HG03378 (cell line): Measurements from ENCODE around the gene BCLAF3.
A peak's percentile ranks its signal among the peaks of the same experiment; 100 is the strongest.

Experiments used
- ATAC-seq: cut with Tn5 transposase; IDR thresholded peaks from one replicate; pipeline ENCODE4 v1.9.1; 2021; ENCODE audit warnings: mild to moderate bottlenecking, moderate library complexity; ENCODE audit not compliant: unreplicated experiment

The BCLAF3 gene

GRCh38 chrX:19990556-19991349 is at the start of gene BCLAF3:
Gene BCLAF3 (minus strand): TSS chrX:19991061. CDS start chrX:19970264, 20,797 bp downstream.
- peak; percentile 84 for ATAC-seq

- ATAC-seq, result no peak
These were observed 48.1 kb upstream of the BCLAF3 start for GRCh38 chrX:20038966-20039365.

- no peak for ATAC-seq
These were observed 46.3 kb upstream of the BCLAF3 start for GRCh38 chrX:20037186-20037585.

DNA sequence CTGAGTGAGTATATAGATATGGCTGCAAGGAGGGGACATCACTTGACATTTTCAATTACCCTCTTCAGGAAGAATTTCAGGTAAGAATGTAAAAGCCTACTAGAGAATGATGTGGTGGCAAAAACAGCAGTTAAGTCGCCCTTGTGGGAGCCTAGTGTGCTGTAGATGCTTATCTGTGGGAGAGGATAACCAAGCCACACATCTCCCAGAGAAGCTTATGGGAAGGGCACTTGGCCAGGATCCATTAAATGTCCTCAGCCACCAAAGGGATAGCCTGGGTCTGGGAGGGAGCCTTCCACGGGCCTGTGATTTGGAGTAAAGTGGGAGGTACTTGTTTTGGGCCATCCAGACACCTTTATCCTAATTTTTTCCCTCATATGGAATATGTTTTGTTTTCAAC is 41.3 kb upstream of the BCLAF3 start:
- ATAC-seq, result no peak

DNA sequence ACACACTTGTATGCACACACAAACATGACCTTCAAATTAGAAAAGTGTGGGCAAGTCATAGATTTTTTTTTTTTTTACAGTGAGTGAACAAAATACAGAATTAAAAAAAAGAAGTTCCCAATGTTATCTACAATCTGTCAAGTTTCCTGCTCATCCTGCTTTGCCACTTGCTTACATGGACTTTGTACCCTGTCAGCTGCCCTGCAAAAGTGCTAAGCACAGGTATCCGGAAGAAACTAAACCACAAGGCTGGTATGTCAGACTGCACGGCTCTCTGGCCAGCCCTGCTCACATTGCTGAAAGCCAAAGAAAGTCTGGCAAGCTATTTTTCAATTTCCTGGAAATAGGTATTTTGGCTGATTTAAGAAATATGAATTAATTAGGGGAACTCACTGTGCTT is 38.9 kb upstream of the BCLAF3 start:
- ATAC-seq, result no peak

DNA sequence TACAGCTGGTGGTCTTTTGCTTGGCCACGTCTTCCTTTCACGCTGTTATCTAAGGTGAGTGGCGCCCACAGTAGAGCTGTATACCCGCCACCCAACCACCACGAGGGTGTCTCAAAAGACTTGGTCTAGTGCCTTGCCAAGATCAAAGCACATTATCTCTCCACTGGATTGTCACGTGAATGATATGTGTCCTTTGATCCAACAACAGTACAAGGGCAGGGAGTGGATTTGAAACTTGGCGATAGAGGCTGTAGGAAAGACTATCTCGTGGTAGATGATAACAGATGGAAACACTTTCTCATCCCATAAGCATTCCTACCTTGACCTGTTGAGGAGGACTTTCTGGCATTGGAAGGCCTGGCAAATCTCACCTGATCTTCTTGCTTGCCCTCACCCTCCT is 37.7 kb upstream of the BCLAF3 start:
- ATAC-seq, result no peak

DNA sequence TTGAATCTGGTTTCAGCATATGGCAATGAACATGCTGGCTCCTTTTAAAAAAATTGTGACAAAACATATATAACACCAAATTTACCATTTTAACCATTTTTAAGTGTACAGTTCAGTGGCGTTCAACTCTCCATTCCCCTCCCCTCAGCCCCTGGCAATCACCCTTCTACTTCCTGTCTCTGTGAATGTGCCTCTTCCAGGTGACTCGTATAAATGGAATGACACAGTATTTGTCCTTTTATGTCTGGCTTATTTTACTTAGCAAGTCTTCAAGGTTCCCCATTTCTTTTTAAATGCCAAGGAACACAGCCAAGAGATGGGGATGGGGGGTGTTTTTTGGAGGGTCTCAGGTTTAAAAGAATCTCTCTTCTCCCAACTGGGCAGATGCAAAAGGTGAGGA is 35.4 kb upstream of the BCLAF3 start:
- no peak for ATAC-seq

DNA sequence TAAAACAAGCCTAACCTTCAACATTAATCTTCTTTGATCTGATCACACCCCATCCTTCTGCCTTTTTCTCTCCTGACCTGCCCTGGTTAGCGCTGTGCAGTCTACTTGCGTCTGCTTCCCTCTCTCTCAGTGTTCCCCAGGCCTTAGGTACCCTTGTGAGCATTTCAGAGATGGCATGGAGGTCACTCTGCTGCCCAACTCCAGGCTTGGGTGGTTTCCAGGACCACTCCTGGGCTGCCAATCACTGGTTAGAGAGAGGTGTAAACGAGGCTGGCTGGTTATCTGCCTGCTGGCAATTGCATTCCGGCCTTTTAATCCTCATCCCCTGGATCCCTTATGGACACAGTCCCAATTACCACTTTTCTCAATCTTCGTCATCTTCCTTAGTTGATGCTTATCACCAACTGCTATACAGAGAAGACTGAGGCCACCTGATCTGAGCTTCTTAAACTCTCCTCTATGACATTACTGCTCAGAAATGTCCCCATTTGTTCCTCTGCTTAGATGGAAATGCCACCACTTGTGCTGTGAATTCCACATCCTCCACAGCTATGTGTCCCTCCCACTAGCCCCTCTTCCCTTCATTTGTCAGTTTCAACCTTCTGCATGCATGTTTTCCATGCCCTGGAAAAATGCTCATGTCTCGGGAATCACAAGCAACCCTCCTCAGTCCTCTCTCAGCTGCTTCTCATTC is 29.0 kb upstream of the BCLAF3 start:
- ATAC-seq, result no peak

DNA sequence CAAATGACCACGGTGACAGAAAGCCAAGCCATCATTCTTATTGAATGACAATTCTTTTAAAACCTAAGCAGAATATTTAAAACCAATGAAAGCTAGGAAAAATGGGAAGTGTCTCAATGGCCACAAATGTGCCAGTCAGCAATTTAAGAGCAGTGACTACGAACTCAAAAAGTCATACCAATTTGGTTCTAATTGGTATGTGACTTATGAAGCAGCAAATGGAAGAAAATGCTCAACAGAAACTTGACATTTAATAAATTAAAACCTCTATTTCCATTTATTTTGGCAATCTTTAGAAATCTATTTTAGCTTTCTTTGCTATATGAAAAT is 25.7 kb upstream of the BCLAF3 start:
- ATAC-seq, result no peak

DNA sequence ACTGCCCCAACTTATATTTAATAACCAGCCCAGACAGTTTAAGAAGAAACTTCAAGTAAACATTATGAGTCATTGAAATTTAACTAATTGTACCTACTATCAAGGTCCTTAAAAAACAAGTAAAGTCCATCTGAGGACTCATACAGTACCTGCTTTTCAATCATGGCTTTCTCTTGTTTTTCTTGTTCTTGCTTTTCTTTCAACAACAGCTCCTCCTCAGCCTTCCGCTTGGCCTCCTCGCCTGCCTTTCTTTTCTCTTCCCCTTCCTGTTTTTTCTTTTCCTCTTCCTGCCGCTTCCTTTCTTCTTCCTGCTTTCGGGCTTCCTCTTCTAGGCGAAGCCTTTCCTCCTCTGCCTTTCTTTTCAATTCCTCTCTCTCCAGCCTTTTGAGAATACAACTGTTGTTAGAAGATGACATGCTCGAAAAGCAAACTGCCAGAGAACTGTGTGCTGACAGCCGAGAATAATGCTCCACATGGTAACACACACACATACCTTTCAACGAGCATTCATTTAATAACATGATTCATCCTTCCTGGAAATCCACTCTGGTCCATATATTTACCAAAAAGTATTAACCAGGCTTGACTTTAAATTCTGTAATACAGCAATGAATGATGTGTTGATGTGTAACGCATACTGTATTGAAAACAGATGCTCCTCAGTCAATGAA is 25.2 kb upstream of the BCLAF3 start:
- no peak for ATAC-seq

DNA sequence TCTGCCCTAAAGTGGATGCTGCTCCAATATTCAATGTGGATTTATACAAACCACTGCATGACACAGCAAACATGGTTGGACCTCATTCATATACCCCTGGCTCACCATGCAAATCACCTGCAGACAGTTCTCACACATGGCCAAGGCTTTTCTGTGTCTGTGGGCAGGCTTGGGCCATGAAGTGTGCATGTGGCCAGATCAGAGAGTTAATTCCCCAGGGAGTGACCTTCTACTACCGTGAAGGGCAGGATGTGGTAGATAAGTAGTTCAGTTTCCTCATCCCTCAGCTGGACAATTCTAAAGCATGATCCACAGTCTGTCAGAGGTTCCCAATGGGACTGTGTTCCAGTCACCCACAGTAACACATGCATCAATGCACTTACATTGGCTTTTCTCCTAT is 24.6 kb upstream of the BCLAF3 start:
- ATAC-seq, result peak; percentile 49

- no peak for ATAC-seq
These were observed 20.7 kb upstream of the BCLAF3 start for GRCh38 chrX:20011608-20012007.

DNA sequence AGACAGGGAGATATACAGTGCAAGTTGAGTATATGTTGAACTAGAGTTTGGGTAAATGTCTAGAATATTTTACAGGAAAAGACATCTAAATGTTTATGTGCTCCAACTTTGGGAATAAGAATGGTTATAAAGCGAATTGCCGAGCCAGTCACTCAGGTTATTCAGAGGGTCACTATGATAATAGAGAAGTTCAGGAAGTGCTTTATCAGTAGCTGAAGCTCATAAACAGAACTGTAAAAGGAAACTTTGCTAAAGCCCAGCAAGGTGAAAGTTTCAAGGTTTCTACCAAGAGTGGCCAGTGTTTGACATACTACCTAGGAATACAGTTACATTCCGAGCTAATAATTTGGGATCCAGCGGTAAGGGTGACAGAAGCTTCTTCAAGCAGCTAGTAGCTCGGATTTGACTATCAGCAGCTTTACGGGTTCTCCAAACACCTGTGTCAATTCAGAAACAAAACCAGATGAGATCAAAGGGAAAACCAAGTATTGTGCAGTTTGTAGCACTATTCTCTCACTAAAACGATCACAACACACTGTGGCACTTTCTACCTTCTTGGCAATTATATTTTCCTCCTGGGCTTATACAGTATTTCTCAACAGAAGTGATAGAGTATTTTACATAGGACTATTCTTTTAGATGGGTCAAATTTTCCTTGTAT is 17.2 kb upstream of the BCLAF3 start:
- no peak for ATAC-seq

DNA sequence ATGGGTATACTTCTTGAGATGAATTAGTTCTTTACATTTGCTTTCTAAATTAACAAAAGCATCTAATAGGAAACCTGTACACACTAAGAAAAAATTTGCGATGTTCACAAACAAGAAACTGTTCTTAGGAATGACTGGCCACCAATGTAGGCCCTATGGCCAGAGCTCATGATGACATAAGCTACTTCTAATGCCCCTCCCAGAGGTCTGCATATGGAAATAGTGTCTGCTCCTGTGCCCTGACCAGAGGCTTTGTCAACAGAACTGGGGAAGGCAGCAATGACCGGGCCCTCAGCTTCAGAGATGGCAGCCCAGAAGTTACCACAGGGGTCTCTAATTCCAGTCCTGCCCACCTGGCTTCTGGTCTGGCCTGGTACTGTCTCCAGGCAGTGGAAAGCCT is 15.0 kb upstream of the BCLAF3 start:
- no peak for ATAC-seq

GRCh38 chrX:20001588-20001987 is 10.7 kb upstream of the BCLAF3 start:
- ATAC-seq, result no peak

GRCh38 chrX:19991350-19991718 is 473 bp upstream of the BCLAF3 start:
- no peak for ATAC-seq

DNA sequence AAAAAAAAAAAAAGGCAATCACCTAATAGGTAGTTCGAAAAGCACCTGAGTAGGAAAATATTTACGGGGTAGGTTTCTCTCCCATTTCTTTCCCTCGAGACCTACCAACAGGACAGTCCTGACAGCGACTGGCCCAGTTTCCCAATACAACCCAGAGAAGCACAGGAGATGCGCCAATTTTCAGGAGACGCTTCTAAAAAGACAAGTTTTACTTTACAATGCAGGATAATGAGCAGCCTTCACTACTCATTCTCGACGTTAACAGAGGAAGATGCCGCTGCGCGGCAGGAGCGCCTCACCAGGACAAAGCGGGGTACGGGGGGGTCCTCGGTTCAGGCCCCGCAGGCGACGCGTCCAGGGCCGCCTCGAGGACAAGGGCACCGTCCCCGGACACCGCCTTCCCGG is 708 bp downstream of the BCLAF3 start:
- peak; percentile 17 for ATAC-seq

GRCh38 chrX:19987856-19988255 is 3.0 kb downstream of the BCLAF3 start:
- ATAC-seq, result no peak

DNA sequence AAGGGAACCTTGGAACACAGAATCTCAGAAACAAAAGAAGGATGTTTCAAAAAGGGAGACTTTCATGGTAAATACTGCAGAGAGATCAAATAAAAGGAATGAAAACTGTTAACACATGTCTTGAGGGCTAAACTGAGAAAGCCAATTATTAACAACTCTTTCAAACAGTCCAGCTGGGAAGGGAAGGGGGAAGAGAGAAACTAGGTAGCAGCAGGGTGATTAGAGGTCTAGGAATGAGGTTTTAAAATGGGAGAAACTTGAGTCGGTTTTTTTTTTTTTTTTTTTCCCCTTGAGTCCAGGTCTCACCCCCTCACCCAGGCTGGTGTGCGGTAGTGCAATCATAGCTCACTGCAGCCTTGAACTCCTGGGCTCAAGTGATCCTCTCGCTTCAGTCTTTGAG is 4.3 kb downstream of the BCLAF3 start:
- ATAC-seq, result no peak

DNA sequence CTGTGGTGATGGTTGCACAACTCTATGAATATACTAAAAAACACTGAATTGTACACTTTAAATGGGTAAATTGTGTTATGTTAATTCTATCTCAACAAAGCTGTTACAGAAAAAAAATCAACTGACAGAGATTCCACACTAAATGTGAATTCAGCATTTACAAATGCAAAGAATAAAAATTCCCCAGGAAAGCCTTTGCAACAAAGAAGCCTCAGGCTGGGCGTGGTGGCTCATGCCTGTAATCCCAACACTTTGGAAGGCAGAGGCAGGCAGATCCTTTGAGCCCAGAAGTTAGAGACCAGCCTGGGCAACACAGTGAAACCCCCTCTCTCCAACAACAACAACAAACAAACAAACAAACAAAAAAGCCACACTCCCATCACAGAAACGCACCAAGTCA is 8.9 kb downstream of the BCLAF3 start:
- ATAC-seq, result no peak

GRCh38 chrX:19975845-19976244 is 15.0 kb downstream of the BCLAF3 start:
- ATAC-seq, result no peak

DNA sequence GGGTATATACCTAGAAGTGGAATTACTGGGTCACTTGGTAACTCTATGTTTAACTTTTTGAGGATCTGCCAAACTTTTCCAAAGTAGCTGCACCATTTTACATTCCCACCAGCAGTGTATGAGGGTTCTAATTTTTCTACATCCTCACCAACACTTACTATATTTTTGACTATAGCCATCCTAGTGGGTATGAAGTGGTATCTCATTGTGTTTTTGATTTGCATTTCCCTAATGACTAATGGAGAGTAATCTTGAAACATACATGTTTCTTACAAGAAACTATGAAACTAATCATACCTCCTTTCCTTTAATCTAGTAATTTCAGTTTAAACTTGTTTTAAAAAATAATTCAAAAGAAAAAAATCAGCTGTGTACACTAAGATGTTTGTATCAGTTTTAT is 17.9 kb downstream of the BCLAF3 start:
- ATAC-seq, result no peak
